HepG2 (cell line): Measurements from ENCODE around the gene KIF2C. TPM values are rescaled to one million over a fixed set of nuclear protein-coding genes. Genes with fewer than 3 reads are reported as not detected.

ENCODE experiments used
- ATAC-seq: fragments of 200-7000 bp; cut with Tn5 transposase; 3 replicates; pipeline ENCODE4 v1.9.1; 2020; ENCODE audit warnings: mild to moderate bottlenecking, moderate library complexity
- BruUV-seq: library from RNA; stranded (reverse); fragments of 400-500 nt; replicated peaks from 2 replicates; lab custom pipeline; 2021; lab: Mats Ljungman, UMichigan
- CTCF ChIA-PET: fragments of 300-600 bp; formaldehyde crosslinking; extraction: SDS; loops from one replicate; lab custom pipeline; 2021; ENCODE audit warnings: low total read pairs, inconsistent platforms, low intra/inter-chr PET ratio; lab: Yijun Ruan, JAX
- POLR2A ChIA-PET: fragments of 350-600 bp; sonication (Branson Sonifier 250); formaldehyde crosslinking; loops from one replicate; lab custom pipeline; 2020; ENCODE audit warnings: antibody characterized with exemption, inconsistent platforms; lab: Yijun Ruan, JAX
- DNase-seq: peaks from one replicate; pipeline ENCODE4 v3.0.0-alpha.2; 2015; ENCODE audit warnings: low spot score
- FAIRE-seq: peaks from 3 replicates; lab custom pipeline; 2011; peaks lifted over from hg19 to GRCh38; lab: Jason Lieb, UNC
- H2AFZ ChIP-seq: one replicate; pipeline ENCODE4 v1.6.1; 2011; ENCODE audit warnings: low read length, inconsistent platforms
- H3K27ac ChIP-seq: fragments of 300-600 bp; 3 replicates; pipeline ENCODE4 v1.8.0; 2011; ENCODE audit warnings: mixed run types, mild to moderate bottlenecking, mixed read lengths, low read length, inconsistent platforms; ENCODE audit not compliant: insufficient read depth; ENCODE audit errors: extremely low read length
- H3K27me3 ChIP-seq, 2 experiments: fragments of 200-600 bp in 1 of 2; 2 replicates in 1 of 2; 3 replicates in 1 of 2; pipeline versions ENCODE4 v1.6.0 to v1.8.0; 2011; ENCODE audit warnings: low read length in 2 of 2, mild to moderate bottlenecking in 2 of 2, moderate library complexity in 2 of 2, inconsistent platforms in 1 of 2; ENCODE audit not compliant: insufficient read depth in 2 of 2, control insufficient read depth in 1 of 2
- H3K36me3 ChIP-seq, 2 experiments: fragments of 200-600 bp in 1 of 2; replicated peaks in 1 of 2; 2 replicates in 1 of 2; 3 replicates in 1 of 2; pipeline versions ENCODE4 v1.5.1 to v1.8.0; 2011; ENCODE audit warnings: low read length in 2 of 2, inconsistent platforms in 1 of 2; ENCODE audit not compliant: insufficient read depth in 2 of 2, control insufficient read depth in 1 of 2
- H3K4me1 ChIP-seq: 2 replicates; pipeline ENCODE4 v1.5.1; 2012; ENCODE audit warnings: low read length, inconsistent platforms; ENCODE audit not compliant: insufficient read depth
- H3K4me2 ChIP-seq: 2 replicates; pipeline ENCODE4 v1.6.0; 2011; ENCODE audit warnings: low read depth, low read length, inconsistent platforms
- H3K4me3 ChIP-seq, 3 experiments: fragments of 200-600 bp in 1 of 3; sonication (generic), shearing (Covaris generic) in 1 of 3; replicated peaks in 1 of 3; 2 replicates each; pipeline ENCODE4 v1.5.1; 2011 to 2016; ENCODE audit warnings: low read length in 3 of 3, inconsistent platforms in 2 of 3, low read depth in 2 of 3, mild to moderate bottlenecking in 2 of 3, control low read depth in 1 of 3, mixed read lengths in 1 of 3; ENCODE audit not compliant: insufficient read depth in 1 of 3
- H3K79me2 ChIP-seq: one replicate; pipeline ENCODE4 v1.6.1; 2011; ENCODE audit warnings: low read length, inconsistent platforms; ENCODE audit not compliant: insufficient read depth
- H3K9ac ChIP-seq: 2 replicates; pipeline ENCODE4 v1.6.0; 2011; ENCODE audit warnings: mild to moderate bottlenecking, low read depth, low read length, inconsistent platforms; ENCODE audit not compliant: insufficient read depth
- H3K9me3 ChIP-seq: 2 replicates; pipeline ENCODE4 v1.5.1; 2012; ENCODE audit warnings: mild to moderate bottlenecking, low read length
- H4K20me1 ChIP-seq: 2 replicates; pipeline ENCODE4 v1.6.0; 2011; ENCODE audit warnings: inconsistent platforms, mild to moderate bottlenecking, low read length, moderate library complexity; ENCODE audit not compliant: insufficient read depth
- ELF4 ChIP-seq: sonication (generic); formaldehyde crosslinking; IDR thresholded peaks from 2 replicates; pipeline ENCODE4 v1.5.0; 2020; ENCODE audit warnings: missing genetic modification reagents, mild to moderate bottlenecking, moderate library complexity, borderline replicate concordance
- FOXC1 ChIP-seq: sonication (generic); formaldehyde crosslinking; IDR thresholded peaks from 2 replicates; pipeline ENCODE4 v1.8.0; 2022; ENCODE audit warnings: mild to moderate bottlenecking, missing genetic modification reagents, borderline replicate concordance
- HDAC2 ChIP-seq: sonication (generic); formaldehyde crosslinking; IDR thresholded peaks from 2 replicates; pipeline ENCODE4 v1.4.0; 2020; ENCODE audit warnings: missing genetic modification reagents
- MAF1 ChIP-seq: sonication (generic); formaldehyde crosslinking; IDR thresholded peaks from 2 replicates; pipeline ENCODE4 v1.5.0; 2020; ENCODE audit warnings: missing genetic modification reagents, borderline replicate concordance
- NBN ChIP-seq: fragments of 450-650 bp; conservative IDR thresholded peaks from 2 replicates; pipeline ENCODE4 v1.6.1; 2017
- SSRP1 ChIP-seq: IDR thresholded peaks from 2 replicates; pipeline ENCODE4 v1.6.1; 2016; ENCODE audit warnings: control low read depth
- ZNF225 ChIP-seq: sonication (generic); formaldehyde crosslinking; IDR thresholded peaks from 2 replicates; pipeline ENCODE4 v1.4.0; 2020; ENCODE audit warnings: mild to moderate bottlenecking, missing genetic modification reagents
- ZNF441 ChIP-seq: sonication (generic); formaldehyde crosslinking; IDR thresholded peaks from 2 replicates; pipeline ENCODE4 v1.7.0; 2021; ENCODE audit warnings: missing genetic modification reagents, borderline replicate concordance
- ZNF496 ChIP-seq: sonication (generic); formaldehyde crosslinking; IDR thresholded peaks from 2 replicates; pipeline ENCODE4 v1.8.1; 2023; ENCODE audit warnings: mild to moderate bottlenecking, moderate library complexity, missing genetic modification reagents; ENCODE audit not compliant: insufficient replicate concordance
- ZNF552 ChIP-seq: sonication (generic); formaldehyde crosslinking; IDR thresholded peaks from 2 replicates; pipeline ENCODE4 v1.9.0; 2022; ENCODE audit warnings: missing genetic modification reagents, mild to moderate bottlenecking, borderline replicate concordance
- ZNF720 ChIP-seq: sonication (generic); formaldehyde crosslinking; IDR thresholded peaks from 2 replicates; pipeline ENCODE4 v1.4.0; 2020; ENCODE audit warnings: missing genetic modification reagents
- WGBS: methylation state at CpG from one replicate; pipeline ENCODE4 v1.1.6; 2017; ENCODE audit warnings: low lambda C conversion rate; 5-methylcytosine and 5-hydroxymethylcytosine counted together
- in situ Hi-C: cut with HindIII; loops from 2 replicates; pipeline ENCODE4 v1.10.0; 2017; ENCODE audit warnings: low pct_unique_long_range_greater_than_20kb; ENCODE audit not compliant: extremely low pct_ligation_motif_present
- intact Hi-C: fragments of 100-400 bp; cut with micrococcal nuclease; formaldehyde crosslinking; loops from one replicate; pipeline ENCODE4 v1.10.0; 2022; ENCODE audit not compliant: unreplicated experiment
- polyA plus RNA-seq, 8 experiments: library from polyadenylated mRNA; depleted of rRNA in 3 of 8; stranded (reverse) in 7 of 8; unstranded in 1 of 8; fragments of >200 nt; fragmentation: Illumina TruSeq in 4 of 8; extraction: Trizol in 4 of 8; gene quantifications; 2 replicates each; pipeline versions ENCODE4 v1.2.1 to v1.2.3, GENCODE V29; 2011 to 2016; ENCODE audit warnings: low read depth in 4 of 8, missing spikeins in 1 of 8, mixed read lengths in 1 of 8; ENCODE audit not compliant: insufficient read depth in 1 of 8
- total RNA-seq, 5 experiments: library from RNA; depleted of rRNA; stranded (reverse); fragments of >200 nt; fragmentation: Illumina TruSeq; extraction: Trizol; gene quantifications; 2 replicates each; pipeline ENCODE4 v1.2.3, GENCODE V29; 2016; ENCODE audit warnings: low read depth in 1 of 5
- TF ChIP-seq, protein P1 (sequence below): fragments of 450-650 bp; IDR thresholded peaks from 2 replicates; pipeline ENCODE4 v1.6.1; 2016
- TF ChIP-seq, protein P2 (sequence below): IDR thresholded peaks from 2 replicates; pipeline ENCODE4 v1.6.1; 2018; ENCODE audit warnings: missing genetic modification reagents, mild to moderate bottlenecking, missing compliant biosample characterization
- TF ChIP-seq, protein P3 (sequence below): sonication (generic); formaldehyde crosslinking; IDR thresholded peaks from 2 replicates; pipeline ENCODE4 v1.5.0; 2020; ENCODE audit warnings: missing genetic modification reagents

Gene KIF2C
- total and polyA plus RNA-seq, 2 of the 13 experiments (the other 11 are each of a cell fraction or from before 2014, with no cell fraction given) = 29.7 to 53.7 TPM

DNA sequence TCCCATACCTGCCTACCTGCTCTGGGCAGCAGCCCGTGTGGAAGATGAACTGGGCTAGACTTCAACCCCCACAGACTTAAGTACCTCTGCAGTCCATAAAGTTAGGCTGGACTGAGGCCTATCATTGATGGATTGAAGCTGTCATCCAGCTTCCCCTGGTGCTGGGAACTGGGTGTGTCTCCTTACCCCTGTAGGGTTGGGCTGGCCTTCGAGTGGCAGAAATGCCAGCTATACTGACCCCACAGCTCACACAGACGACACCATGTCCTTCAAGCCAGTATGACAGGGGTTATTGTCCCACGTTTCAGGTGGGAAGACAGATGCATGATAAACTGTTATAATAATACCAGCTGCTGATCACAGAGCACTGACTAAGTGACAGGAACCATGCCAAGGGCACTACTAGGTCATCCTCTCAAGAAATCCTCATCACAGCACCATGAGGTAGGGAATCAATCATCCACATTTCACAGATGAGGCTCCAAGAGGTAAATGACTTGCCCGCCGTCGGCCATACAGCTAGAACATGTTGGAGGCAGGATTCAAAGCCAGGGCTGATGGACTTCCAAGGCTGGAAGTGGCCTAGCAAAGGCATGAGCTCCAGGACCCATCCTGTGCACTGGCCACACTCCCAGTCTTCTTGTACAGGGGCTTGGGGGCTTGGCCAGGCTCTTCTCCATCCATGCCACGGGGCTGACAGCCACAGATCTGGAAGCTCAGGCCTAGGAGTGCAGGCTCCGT is 48.7 kb downstream of the KIF2C start, which contains the start of gene BEST4:
Gene BEST4, minus strand, starts transcription at position 51 of the 741 bp plus-strand sequence. CDS start 465 bp downstream, outside the sequence.
- Histone ChIP-seq H3K9me3 (no peaks in the 10 kb centered on the region), H3K4me1 (peaks cover 67% of the 10 kb centered on the region), H3K27me3 (peaks cover 3 to 17% of the 10 kb centered on the region in 2 experiments; a peak in 2 of 5 replicates), H3K27ac (no peak within 1 kb of the TSS), H4K20me1 (no peaks in the 10 kb centered on the region), H3K4me2 (peak within 1 kb of the TSS; percentile 76), H2AFZ (no peak within 1 kb of the TSS), H3K36me3 (no peaks in the 10 kb centered on the region), H3K4me3 (peak within 1 kb of the TSS in 1 of 3 experiments; percentile 79; a peak in 1 of 6 replicates), H3K79me2 (no peaks in the 10 kb centered on the region), H3K9ac (no peak within 1 kb of the TSS)
- FAIRE-seq = no peak
- intact Hi-C loops (no loop called here), in situ Hi-C loops (no loop called here)
- DNase-seq = no peak
- ChIA-PET POLR2A (interaction anchor here (0.7 to 5.7 kb wide), 8 partner anchors 10 to 515 kb away, joined by 3 to 32 read pairs (median 5); partner anchors contain the start of genes BTBD19, DYNLT4, PLK3 and RPS8), CTCF (no interaction called here)
- WGBS = 13% methylated on average over 4 of the region's 9 CpGs
- BruUV-seq = no TSS peak
- ATAC-seq = no peak
- no peak for TF ChIP-seq ZNF552 (CRISPR knock-in tag)
- TF ChIP-seq, protein P1, sequence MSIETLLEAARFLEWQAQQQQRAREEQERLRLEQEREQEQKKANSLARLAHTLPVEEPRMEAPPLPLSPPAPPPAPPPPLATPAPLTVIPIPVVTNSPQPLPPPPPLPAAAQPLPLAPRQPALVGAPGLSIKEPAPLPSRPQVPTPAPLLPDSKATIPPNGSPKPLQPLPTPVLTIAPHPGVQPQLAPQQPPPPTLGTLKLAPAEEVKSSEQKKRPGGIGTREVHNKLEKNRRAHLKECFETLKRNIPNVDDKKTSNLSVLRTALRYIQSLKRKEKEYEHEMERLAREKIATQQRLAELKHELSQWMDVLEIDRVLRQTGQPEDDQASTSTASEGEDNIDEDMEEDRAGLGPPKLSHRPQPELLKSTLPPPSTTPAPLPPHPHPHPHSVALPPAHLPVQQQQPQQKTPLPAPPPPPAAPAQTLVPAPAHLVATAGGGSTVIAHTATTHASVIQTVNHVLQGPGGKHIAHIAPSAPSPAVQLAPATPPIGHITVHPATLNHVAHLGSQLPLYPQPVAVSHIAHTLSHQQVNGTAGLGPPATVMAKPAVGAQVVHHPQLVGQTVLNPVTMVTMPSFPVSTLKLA = no peak
- no peak for TF ChIP-seq HDAC2
- no peak for TF ChIP-seq ZNF496
- TF ChIP-seq ZNF720 (CRISPR knock-in tag) = no peak
- no peak for TF ChIP-seq ZNF225
- TF ChIP-seq ELF4 (CRISPR knock-in tag) = no peak
- no peak for TF ChIP-seq ZNF441 (CRISPR knock-in tag)
- TF ChIP-seq, protein P2, sequence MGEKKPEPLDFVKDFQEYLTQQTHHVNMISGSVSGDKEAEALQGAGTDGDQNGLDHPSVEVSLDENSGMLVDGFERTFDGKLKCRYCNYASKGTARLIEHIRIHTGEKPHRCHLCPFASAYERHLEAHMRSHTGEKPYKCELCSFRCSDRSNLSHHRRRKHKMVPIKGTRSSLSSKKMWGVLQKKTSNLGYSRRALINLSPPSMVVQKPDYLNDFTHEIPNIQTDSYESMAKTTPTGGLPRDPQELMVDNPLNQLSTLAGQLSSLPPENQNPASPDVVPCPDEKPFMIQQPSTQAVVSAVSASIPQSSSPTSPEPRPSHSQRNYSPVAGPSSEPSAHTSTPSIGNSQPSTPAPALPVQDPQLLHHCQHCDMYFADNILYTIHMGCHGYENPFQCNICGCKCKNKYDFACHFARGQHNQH (CRISPR knock-in tag) = no peak
- TF ChIP-seq NBN = no peak
- TF ChIP-seq SSRP1 = no peak
- TF ChIP-seq, protein P3, sequence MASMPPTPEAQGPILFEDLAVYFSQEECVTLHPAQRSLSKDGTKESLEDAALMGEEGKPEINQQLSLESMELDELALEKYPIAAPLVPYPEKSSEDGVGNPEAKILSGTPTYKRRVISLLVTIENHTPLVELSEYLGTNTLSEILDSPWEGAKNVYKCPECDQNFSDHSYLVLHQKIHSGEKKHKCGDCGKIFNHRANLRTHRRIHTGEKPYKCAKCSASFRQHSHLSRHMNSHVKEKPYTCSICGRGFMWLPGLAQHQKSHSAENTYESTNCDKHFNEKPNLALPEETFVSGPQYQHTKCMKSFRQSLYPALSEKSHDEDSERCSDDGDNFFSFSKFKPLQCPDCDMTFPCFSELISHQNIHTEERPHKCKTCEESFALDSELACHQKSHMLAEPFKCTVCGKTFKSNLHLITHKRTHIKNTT (CRISPR knock-in tag) = no peak
- TF ChIP-seq FOXC1 (CRISPR knock-in tag) = no peak
- TF ChIP-seq MAF1 = no peak
